ENCODE measurements around the gene CHST3.

Gene CHST3

DNA sequence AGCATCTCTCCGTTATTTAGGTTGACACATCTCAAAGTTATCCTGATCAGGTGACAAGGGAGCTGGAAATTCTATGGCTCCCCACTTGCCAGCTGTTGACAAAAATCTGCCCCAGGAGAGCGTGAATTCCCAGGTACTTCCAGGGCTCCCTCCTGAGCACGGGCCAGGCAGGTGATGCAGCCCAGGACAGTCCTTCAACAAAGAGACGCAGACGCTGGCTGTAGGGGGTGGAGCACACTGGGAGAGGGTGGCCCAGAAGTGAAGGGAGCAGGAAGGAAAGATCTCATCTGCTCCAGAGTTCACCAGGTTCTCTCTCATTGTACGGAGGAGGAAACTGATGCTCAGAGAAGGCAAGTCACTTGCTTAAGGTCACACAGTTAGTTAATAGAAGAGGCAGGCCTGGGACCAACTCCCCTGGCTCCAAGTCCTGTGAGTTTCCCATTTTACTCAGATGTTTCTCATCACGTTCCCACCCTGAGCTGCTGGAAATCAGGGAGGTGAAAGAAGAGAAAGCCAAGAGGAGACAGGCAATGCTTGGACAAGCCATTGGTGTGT, 41.0 kb upstream of the CHST3 start:
- no peak overlapping the region for H3K4me3 ChIP-seq (replicated peaks; ENCODE audit: low read depth, low read length)
- DNase-seq (ENCODE audit: low read depth), result no peak
- TF ChIP-seq, protein P1, sequence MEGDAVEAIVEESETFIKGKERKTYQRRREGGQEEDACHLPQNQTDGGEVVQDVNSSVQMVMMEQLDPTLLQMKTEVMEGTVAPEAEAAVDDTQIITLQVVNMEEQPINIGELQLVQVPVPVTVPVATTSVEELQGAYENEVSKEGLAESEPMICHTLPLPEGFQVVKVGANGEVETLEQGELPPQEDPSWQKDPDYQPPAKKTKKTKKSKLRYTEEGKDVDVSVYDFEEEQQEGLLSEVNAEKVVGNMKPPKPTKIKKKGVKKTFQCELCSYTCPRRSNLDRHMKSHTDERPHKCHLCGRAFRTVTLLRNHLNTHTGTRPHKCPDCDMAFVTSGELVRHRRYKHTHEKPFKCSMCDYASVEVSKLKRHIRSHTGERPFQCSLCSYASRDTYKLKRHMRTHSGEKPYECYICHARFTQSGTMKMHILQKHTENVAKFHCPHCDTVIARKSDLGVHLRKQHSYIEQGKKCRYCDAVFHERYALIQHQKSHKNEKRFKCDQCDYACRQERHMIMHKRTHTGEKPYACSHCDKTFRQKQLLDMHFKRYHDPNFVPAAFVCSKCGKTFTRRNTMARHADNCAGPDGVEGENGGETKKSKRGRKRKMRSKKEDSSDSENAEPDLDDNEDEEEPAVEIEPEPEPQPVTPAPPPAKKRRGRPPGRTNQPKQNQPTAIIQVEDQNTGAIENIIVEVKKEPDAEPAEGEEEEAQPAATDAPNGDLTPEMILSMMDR (IDR thresholded peaks at IDR 0.05; ENCODE audit: low read length, missing control alignments), result no peak

DNA sequence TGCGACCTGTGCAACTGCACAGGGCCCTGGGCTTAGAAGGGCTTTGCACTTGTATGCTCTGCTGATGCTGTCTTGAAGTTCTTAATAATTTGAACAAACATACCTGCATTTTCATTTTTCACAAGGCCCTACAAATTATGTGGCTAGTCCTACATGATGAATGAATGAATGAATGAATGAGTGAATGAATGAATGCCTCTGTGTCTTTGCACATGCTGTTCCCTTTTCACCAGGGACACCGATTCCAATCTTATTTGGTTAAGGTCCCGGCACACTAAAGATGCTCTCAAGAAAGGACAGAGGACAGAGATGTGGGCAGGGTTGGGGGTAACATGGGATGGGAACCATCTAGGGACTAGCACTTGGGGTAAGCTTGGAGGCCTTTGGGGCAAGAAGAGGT, 39.4 kb upstream of the CHST3 start:
- TF ChIP-seq, protein P1 (IDR thresholded peaks at IDR 0.05; ENCODE audit: low read length, missing control alignments), result no peak
- H3K4me3 ChIP-seq (replicated peaks; ENCODE audit: low read depth, low read length), result no peak overlapping the region
- DNase-seq (ENCODE audit: low read depth), result no peak

DNA sequence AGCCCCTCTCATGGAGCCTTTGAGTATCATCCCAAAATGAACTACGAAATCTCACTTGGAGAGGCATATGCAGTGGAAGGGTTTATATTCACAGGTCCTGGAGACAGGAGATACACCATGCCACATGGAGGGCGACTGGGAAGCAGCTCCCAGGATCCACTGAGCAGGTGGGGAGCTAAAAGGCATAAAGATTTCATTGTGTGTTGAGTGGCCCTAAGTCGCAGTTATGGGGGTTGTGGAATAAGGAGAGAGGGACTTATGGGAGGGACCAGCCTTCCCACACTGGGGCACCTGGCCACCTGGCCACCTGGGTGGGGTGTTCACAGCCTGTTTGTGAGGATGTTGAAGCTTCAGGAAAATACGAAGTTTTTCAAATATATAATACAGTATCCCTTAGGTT, 37.0 kb upstream of the CHST3 start:
- DNase-seq (ENCODE audit: low read depth), result no peak
- TF ChIP-seq, protein P1 (IDR thresholded peaks at IDR 0.05; ENCODE audit: low read length, missing control alignments), result no peak
- H3K4me3 ChIP-seq (replicated peaks; ENCODE audit: low read depth, low read length), result no peak overlapping the region

DNA sequence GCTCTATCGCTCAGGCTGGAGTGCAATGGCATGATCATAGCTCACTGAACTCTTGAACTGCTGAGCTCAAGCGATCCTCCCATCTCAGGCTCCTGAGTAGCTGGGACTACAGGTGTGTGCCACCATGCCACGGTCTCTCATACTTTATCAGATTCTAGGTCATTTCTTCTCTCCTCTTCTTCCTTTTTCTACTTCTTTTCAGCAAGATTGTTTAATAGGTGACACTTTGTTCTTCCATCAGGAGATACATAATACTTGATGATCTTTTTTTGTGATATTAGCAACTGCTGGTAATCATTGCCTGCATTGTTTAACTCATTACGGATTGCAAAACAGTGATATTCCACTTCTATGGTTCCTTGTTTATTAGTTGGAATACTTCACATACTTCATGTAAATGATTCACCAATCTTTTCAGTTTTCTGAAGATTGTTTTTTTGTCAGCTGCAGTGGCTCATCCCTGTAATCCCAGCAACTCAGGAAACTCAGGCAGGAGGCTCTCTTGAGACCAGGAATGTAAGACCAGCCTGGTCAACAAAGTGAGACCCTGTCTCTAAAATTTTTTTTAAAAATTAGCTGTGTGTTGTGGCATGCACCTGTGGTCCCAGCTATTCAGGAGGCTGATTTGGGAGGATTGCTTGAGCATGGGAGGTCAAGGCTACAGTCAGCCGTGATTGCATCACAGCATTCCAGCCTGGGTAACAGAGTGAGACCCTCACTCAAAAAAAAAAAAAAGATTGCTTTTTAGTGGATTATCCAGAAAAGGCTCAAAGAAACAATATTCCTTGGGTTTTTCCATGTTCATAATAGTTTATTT, 36.2 kb upstream of the CHST3 start:
- H3K4me3 ChIP-seq (replicated peaks; ENCODE audit: low read depth, low read length), result no peak overlapping the region
- TF ChIP-seq, protein P1 (IDR thresholded peaks at IDR 0.05; ENCODE audit: low read length, missing control alignments), result no peak
- DNase-seq (ENCODE audit: low read depth), result peak; percentile 31

DNA sequence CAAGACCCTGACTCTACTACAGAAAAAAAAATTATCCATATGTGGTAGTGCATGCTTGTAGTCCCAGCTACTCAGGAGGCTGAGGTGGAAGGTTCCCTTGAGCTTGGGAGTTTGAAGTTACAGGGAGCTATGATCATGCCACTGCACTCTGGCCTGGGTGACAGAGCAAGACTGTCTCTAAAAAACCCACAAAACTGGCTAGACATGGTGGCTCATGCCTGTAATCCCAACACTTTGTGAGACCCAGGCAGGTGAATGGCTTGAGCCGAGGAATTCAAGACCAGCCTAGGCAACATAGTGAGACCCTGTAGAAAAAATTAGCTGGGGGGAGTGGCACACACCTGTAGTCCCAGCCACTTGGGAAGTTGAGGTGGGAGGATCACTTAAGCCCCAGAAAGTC, 32.9 kb upstream of the CHST3 start:
- TF ChIP-seq, protein P1 (IDR thresholded peaks at IDR 0.05; ENCODE audit: low read length, missing control alignments), result no peak

DNA sequence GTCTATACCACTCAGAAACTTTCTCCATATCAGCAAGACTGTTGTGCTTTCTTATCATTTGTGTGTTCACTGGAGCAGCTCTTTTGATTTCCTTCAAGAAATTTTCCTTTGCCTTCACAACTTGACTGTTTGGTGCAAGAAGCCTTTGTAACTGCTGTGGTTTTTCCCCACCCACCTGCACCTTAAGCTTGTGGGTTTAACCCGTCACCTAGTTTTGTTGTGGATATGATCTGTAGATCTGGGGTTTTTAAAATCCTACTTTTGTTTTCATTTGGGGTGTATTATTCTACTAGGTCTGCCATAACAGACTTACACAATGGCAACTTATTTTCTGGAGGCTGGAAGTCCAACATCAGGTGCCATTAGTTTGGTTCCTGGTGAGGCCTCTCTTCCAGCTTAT, 30.5 kb upstream of the CHST3 start:
- TF ChIP-seq, protein P1 (IDR thresholded peaks at IDR 0.05; ENCODE audit: low read length, missing control alignments), result no peak
- no peak overlapping the region for H3K4me3 ChIP-seq (replicated peaks; ENCODE audit: low read depth, low read length)

More for the DNA sequence above, 32.9 kb upstream of the CHST3 start:
- H3K4me3 ChIP-seq (replicated peaks; ENCODE audit: low read depth, low read length), result no peak overlapping the region
- no peak for DNase-seq (ENCODE audit: low read depth)

More for the DNA sequence above, 30.5 kb upstream of the CHST3 start:
- DNase-seq (ENCODE audit: low read depth), result no peak

All from fibroblast of pulmonary artery (primary cell).